ENCODE measurements around the gene BMPER. TPM values are rescaled to one million over a fixed set of nuclear protein-coding genes. Genes with fewer than 3 reads are reported as not detected.

BMPER gene
- total RNA-seq, 1 donor from 2014 or later: 0.56 TPM

GRCh38 chr7:33950047-33950714 lies 44.8 kb downstream of the BMPER start:
- no peak for DNase-seq (ENCODE audit: extremely low spot score, unreplicated experiment)
- Mint-ChIP-seq H3K9me3 (ENCODE audit: unreplicated experiment) (no peaks in the 10 kb centered on the region), H3K27ac (ENCODE audit: unreplicated experiment) (no peak overlapping the region), H3K4me3 (ENCODE audit: unreplicated experiment) (no peak overlapping the region), H3K27me3 (ENCODE audit: unreplicated experiment) (no peaks in the 10 kb centered on the region), H3K4me1 (ENCODE audit: unreplicated experiment) (no peaks in the 10 kb centered on the region), H3K36me3 (ENCODE audit: unreplicated experiment) (no peaks in the 10 kb centered on the region)
- TF ChIP-seq CTCF (IDR thresholded peaks at IDR 0.05): no peak

- no peak for DNase-seq (ENCODE audit: extremely low spot score, unreplicated experiment)
- Mint-ChIP-seq H3K4me1 (ENCODE audit: unreplicated experiment) (no peaks in the 10 kb centered on the region), H3K27ac (ENCODE audit: unreplicated experiment) (no peak overlapping the region), H3K4me3 (ENCODE audit: unreplicated experiment) (no peak overlapping the region), H3K36me3 (ENCODE audit: unreplicated experiment) (no peaks in the 10 kb centered on the region), H3K9me3 (ENCODE audit: unreplicated experiment) (no peaks in the 10 kb centered on the region), H3K27me3 (ENCODE audit: unreplicated experiment) (no peaks in the 10 kb centered on the region)
- no peak for TF ChIP-seq CTCF (IDR thresholded peaks at IDR 0.05)
Observed at GRCh38 chr7:33952824-33953223, 47.5 kb downstream of the BMPER start.

GRCh38 chr7:33958104-33958503 lies 52.8 kb downstream of the BMPER start:
- TF ChIP-seq CTCF (IDR thresholded peaks at IDR 0.05): no peak
- DNase-seq (ENCODE audit: extremely low spot score, unreplicated experiment): no peak
- no peak overlapping the region for H3K4me3 Mint-ChIP-seq (ENCODE audit: unreplicated experiment)
- no peaks in the 10 kb centered on the region for H3K36me3 Mint-ChIP-seq (ENCODE audit: unreplicated experiment)
- no peak overlapping the region for H3K27ac Mint-ChIP-seq (ENCODE audit: unreplicated experiment)
- H3K4me1 Mint-ChIP-seq (ENCODE audit: unreplicated experiment): no peaks in the 10 kb centered on the region
- no peaks in the 10 kb centered on the region for H3K27me3 Mint-ChIP-seq (ENCODE audit: unreplicated experiment)
- no peaks in the 10 kb centered on the region for H3K9me3 Mint-ChIP-seq (ENCODE audit: unreplicated experiment)

- Mint-ChIP-seq H3K4me1 (ENCODE audit: unreplicated experiment) (no peaks in the 10 kb centered on the region), H3K36me3 (ENCODE audit: unreplicated experiment) (no peaks in the 10 kb centered on the region), H3K4me3 (ENCODE audit: unreplicated experiment) (no peak overlapping the region), H3K27me3 (ENCODE audit: unreplicated experiment) (no peaks in the 10 kb centered on the region), H3K27ac (ENCODE audit: unreplicated experiment) (no peak overlapping the region), H3K9me3 (ENCODE audit: unreplicated experiment) (no peaks in the 10 kb centered on the region)
- no peak for DNase-seq (ENCODE audit: extremely low spot score, unreplicated experiment)
- no peak for TF ChIP-seq CTCF (IDR thresholded peaks at IDR 0.05)
Observed at GRCh38 chr7:33959676-33960075, 54.3 kb downstream of the BMPER start.

- DNase-seq (ENCODE audit: extremely low spot score, unreplicated experiment): no peak
- H3K36me3 Mint-ChIP-seq (ENCODE audit: unreplicated experiment): no peaks in the 10 kb centered on the region
- H3K27me3 Mint-ChIP-seq (ENCODE audit: unreplicated experiment): no peaks in the 10 kb centered on the region
- no peak overlapping the region for H3K4me3 Mint-ChIP-seq (ENCODE audit: unreplicated experiment)
- no peak overlapping the region for H3K27ac Mint-ChIP-seq (ENCODE audit: unreplicated experiment)
- H3K9me3 Mint-ChIP-seq (ENCODE audit: unreplicated experiment): no peaks in the 10 kb centered on the region
- H3K4me1 Mint-ChIP-seq (ENCODE audit: unreplicated experiment): no peaks in the 10 kb centered on the region
- no peak for TF ChIP-seq CTCF (IDR thresholded peaks at IDR 0.05)
Observed at GRCh38 chr7:33961948-33962347, 56.6 kb downstream of the BMPER start.
